Smooth muscle cell (in vitro differentiated cells): ENCODE measurements around the gene LYVE1. TPM values are rescaled to one million over a fixed set of nuclear protein-coding genes. Genes with fewer than 3 reads are reported as not detected.

Experiments used
- DNase-seq: peaks from one replicate; lab custom pipeline; 2025; ENCODE audit not compliant: unreplicated experiment; lab: John Stamatoyannopoulos, UW
- H2AFZ ChIP-seq: fragments of 200-600 bp; sonication (generic); 2 replicates; pipeline ENCODE4 v1.6.0; 2016; ENCODE audit warnings: antibody characterized with exemption, low read depth, mild to moderate bottlenecking
- H3F3A ChIP-seq: fragments of 200-600 bp; sonication (generic); 2 replicates; pipeline ENCODE4 v1.6.0; 2017; ENCODE audit warnings: antibody characterized with exemption, low read depth
- H3K27ac ChIP-seq: fragments of 200-600 bp; sonication (generic); 2 replicates; pipeline ENCODE4 v1.5.1; 2016; ENCODE audit warnings: low read depth, mild to moderate bottlenecking
- H3K27me3 ChIP-seq: fragments of 200-600 bp; sonication (generic); 2 replicates; pipeline ENCODE4 v1.6.1; 2016; ENCODE audit warnings: low read depth, mild to moderate bottlenecking
- H3K36me3 ChIP-seq: fragments of 200-600 bp; sonication (generic); 2 replicates; pipeline ENCODE4 v1.5.1; 2016; ENCODE audit warnings: low read depth
- H3K4me1 ChIP-seq: fragments of 200-600 bp; sonication (generic); 2 replicates; pipeline ENCODE4 v1.5.1; 2016; ENCODE audit warnings: low read depth
- H3K4me2 ChIP-seq: fragments of 200-600 bp; sonication (generic); 2 replicates; pipeline ENCODE4 v1.6.0; 2016; ENCODE audit warnings: mild to moderate bottlenecking
- H3K4me3 ChIP-seq: fragments of 200-600 bp; sonication (generic); 2 replicates; pipeline ENCODE4 v1.5.1; 2016; ENCODE audit warnings: mild to moderate bottlenecking
- H3K79me2 ChIP-seq: fragments of 200-600 bp; sonication (generic); 2 replicates; pipeline ENCODE4 v1.6.0; 2016; ENCODE audit warnings: low read depth, mild to moderate bottlenecking
- H3K9ac ChIP-seq: fragments of 200-600 bp; sonication (generic); 2 replicates; pipeline ENCODE4 v1.6.0; 2016; ENCODE audit warnings: low read depth
- H3K9me3 ChIP-seq: fragments of 200-600 bp; sonication (generic); replicated peaks from 2 replicates; pipeline ENCODE4 v1.5.1; 2016; ENCODE audit warnings: low read depth
- H4K20me1 ChIP-seq: fragments of 200-600 bp; sonication (generic); 2 replicates; pipeline ENCODE4 v1.6.0; 2016; ENCODE audit warnings: low read depth
- CTCF ChIP-seq: fragments of 200-600 bp; sonication (generic); IDR thresholded peaks from 2 replicates; pipeline ENCODE4 v1.5.1; 2017; ENCODE audit warnings: borderline replicate concordance, mild to moderate bottlenecking, antibody characterized with exemption; ENCODE audit not compliant: insufficient read depth, poor library complexity, severe bottlenecking
- WGBS: methylation state at CpG from one replicate; pipeline ENCODE4 v1.1.7; 2016; ENCODE audit warnings: low lambda C conversion rate; 5-methylcytosine and 5-hydroxymethylcytosine counted together
- polyA plus RNA-seq: library from polyadenylated mRNA; unstranded; fragments of >200 nt; fragmentation: Nextera tagmentation; extraction: Ambion mirVana; gene quantifications from 2 replicates; pipeline ENCODE4 v1.2.1, GENCODE V29; 2016
- total RNA-seq: library from RNA; depleted of rRNA; stranded (reverse); fragments of >200 nt; gene quantifications from 2 replicates; pipeline ENCODE4 v1.2.3, GENCODE V29; 2014

LYVE1 gene
- total and polyA plus RNA-seq, 2 experiments from 2014 or later, result not detected

GRCh38 chr11:10587388-10587787 lies 18.9 kb upstream of the LYVE1 start:
- no peak for DNase-seq
- no peak overlapping the region for H3K9ac ChIP-seq
- TF ChIP-seq CTCF, result no peak
- peak overlapping the region; percentile 73 for H3K27ac ChIP-seq
- no peak overlapping the region for H3K4me3 ChIP-seq
- no peaks in the 10 kb centered on the region for H3K27me3 ChIP-seq
- H3K79me2 ChIP-seq, result no peaks in the 10 kb centered on the region
- H3K4me1 ChIP-seq, result peaks cover 18% of the 10 kb centered on the region
- peaks cover 5% of the 10 kb centered on the region for H3F3A ChIP-seq
- H3K9me3 ChIP-seq, result no peaks in the 10 kb centered on the region
- H2AFZ ChIP-seq, result no peak overlapping the region
- no peaks in the 10 kb centered on the region for H4K20me1 ChIP-seq
- 88% methylated on average over 7 of the region's 7 CpGs for WGBS
- H3K4me2 ChIP-seq, result no peak overlapping the region
- H3K36me3 ChIP-seq, result no peaks in the 10 kb centered on the region

- WGBS, result 75% methylated on average over 3 of the region's 3 CpGs
- no peak overlapping the region for H3K9ac ChIP-seq
- H3K79me2 ChIP-seq, result no peaks in the 10 kb centered on the region
- no peak overlapping the region for H3K4me3 ChIP-seq
- no peak for DNase-seq
- H3F3A ChIP-seq, result no peaks in the 10 kb centered on the region
- H3K27me3 ChIP-seq, result no peaks in the 10 kb centered on the region
- no peak for TF ChIP-seq CTCF
- no peaks in the 10 kb centered on the region for H3K36me3 ChIP-seq
- H4K20me1 ChIP-seq, result no peaks in the 10 kb centered on the region
- no peak overlapping the region for H3K4me2 ChIP-seq
- no peak overlapping the region for H3K27ac ChIP-seq
- H2AFZ ChIP-seq, result no peak overlapping the region
- H3K9me3 ChIP-seq, result no peaks in the 10 kb centered on the region
- H3K4me1 ChIP-seq, result no peaks in the 10 kb centered on the region
Measured at GRCh38 chr11:10584071-10584501, 15.6 kb upstream of the LYVE1 start.

GRCh38 chr11:10581481-10582019 lies 13.1 kb upstream of the LYVE1 start:
- 91% methylated on average over 4 of the region's 4 CpGs for WGBS
- no peak overlapping the region for H3K4me3 ChIP-seq
- H3F3A ChIP-seq, result no peaks in the 10 kb centered on the region
- no peaks in the 10 kb centered on the region for H4K20me1 ChIP-seq
- no peaks in the 10 kb centered on the region for H3K27me3 ChIP-seq
- H3K4me2 ChIP-seq, result no peak overlapping the region
- no peak overlapping the region for H3K27ac ChIP-seq
- no peak overlapping the region for H2AFZ ChIP-seq
- DNase-seq, result no peak
- no peaks in the 10 kb centered on the region for H3K9me3 ChIP-seq
- no peaks in the 10 kb centered on the region for H3K4me1 ChIP-seq
- TF ChIP-seq CTCF, result no peak
- no peak overlapping the region for H3K9ac ChIP-seq
- H3K79me2 ChIP-seq, result no peaks in the 10 kb centered on the region
- H3K36me3 ChIP-seq, result no peaks in the 10 kb centered on the region

- no peaks in the 10 kb centered on the region for H3F3A ChIP-seq
- no peak for TF ChIP-seq CTCF
- no peaks in the 10 kb centered on the region for H4K20me1 ChIP-seq
- H2AFZ ChIP-seq, result no peak overlapping the region
- H3K27me3 ChIP-seq, result no peaks in the 10 kb centered on the region
- no peaks in the 10 kb centered on the region for H3K4me1 ChIP-seq
- H3K9ac ChIP-seq, result no peak overlapping the region
- no peaks in the 10 kb centered on the region for H3K79me2 ChIP-seq
- H3K36me3 ChIP-seq, result no peaks in the 10 kb centered on the region
- no peak overlapping the region for H3K4me3 ChIP-seq
- DNase-seq, result no peak
- 88% methylated on average over 4 of the region's 4 CpGs for WGBS
- no peak overlapping the region for H3K4me2 ChIP-seq
- H3K27ac ChIP-seq, result no peak overlapping the region
- no peaks in the 10 kb centered on the region for H3K9me3 ChIP-seq
Measured at GRCh38 chr11:10580623-10581022, 12.2 kb upstream of the LYVE1 start.
